Measurements from ENCODE around the gene FHIT.

DNA sequence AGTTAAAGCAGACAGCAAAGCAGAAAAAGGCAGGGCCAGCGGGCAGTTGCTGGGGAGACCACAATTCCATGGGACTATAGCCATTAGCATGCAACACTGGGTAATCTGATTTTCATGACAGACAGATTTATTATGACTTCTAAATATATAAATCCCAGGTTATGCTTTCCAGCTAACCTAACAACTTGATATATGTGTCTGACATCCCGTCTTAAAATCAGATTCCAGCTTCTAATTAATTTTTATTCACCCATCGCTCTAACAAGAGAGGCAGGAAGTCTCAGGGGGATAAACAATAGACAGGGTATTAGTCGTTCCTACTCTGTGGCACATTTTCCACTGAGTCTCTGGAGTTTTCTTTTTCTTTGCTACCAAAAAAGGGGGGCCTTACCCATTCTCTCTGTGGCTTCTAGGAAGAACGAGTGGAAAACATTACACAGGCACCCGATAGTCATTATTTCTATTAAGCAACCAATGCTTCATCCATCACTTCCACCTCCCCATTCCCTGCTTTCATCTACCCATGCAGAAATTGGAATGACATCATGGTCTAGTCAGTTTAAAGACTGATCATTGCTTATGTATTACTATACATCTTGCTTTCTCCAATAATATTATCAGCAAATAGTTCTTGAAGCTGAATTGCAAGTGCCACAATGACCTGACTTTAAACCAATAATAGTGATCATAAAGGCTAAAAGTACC, 173.1 kb downstream of the FHIT start:
- TF ChIP-seq CTCF (IDR thresholded peaks at IDR 0.05; ENCODE audit: low read depth, low read length, missing input control) (no peak), ZBTB33 (IDR thresholded peaks at IDR 0.05) (no peak), HNF4A (conservative IDR thresholded peaks at IDR 0.05) (no peak), NR2F2 (IDR thresholded peaks at IDR 0.05) (no peak), TAF1 (conservative IDR thresholded peaks at IDR 0.05) (no peak), GABPA (IDR thresholded peaks at IDR 0.05 in 1 of 2, conservative IDR thresholded peaks at IDR 0.05 in 1 of 2) (no peak), EGR1 (IDR thresholded peaks at IDR 0.05; ENCODE audit: low read depth in 2 of 2) (no peak)
- TF ChIP-seq, protein P1, sequence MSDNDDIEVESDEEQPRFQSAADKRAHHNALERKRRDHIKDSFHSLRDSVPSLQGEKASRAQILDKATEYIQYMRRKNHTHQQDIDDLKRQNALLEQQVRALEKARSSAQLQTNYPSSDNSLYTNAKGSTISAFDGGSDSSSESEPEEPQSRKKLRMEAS (IDR thresholded peaks at IDR 0.05) = no peak

Measured in liver (tissue), 3 donors.